CD4-positive, alpha-beta T cell treated with Interleukin-2 at 100 ng/mL for 4 hours (primary cell): ENCODE data around the gene RFX2.

Source experiments
- DNase-seq: peaks from one replicate; pipeline ENCODE4 v3.0.0-alpha.2; 2020; ENCODE audit warnings: low spot score

The RFX2 gene

GRCh38 chr19:5955636-5955935 is 154.7 kb downstream of the RFX2 start:
- no peak for DNase-seq

DNA sequence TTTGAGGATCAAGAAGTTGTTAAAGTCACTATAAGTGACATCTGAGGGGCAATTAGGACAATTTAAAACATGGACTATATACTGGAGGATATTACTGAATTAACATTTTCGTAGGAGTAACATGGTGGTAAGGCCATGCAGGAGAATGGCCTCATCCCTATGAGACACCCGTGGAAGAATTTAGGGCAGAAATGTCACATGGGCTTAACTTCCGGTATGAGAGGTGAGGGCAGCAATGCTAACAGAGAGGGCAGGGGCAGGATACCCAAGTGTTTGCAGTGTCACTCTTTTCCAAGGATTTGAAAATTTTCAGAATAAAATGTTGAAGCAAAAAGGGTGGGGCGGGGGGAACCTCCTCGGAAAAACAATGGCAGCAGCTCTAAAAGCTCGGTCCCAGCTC is 156.0 kb downstream of the RFX2 start:
- no peak for DNase-seq

- DNase-seq = peak; percentile 42
Measured at GRCh38 chr19:5953680-5954213, 156.6 kb downstream of the RFX2 start.

DNA sequence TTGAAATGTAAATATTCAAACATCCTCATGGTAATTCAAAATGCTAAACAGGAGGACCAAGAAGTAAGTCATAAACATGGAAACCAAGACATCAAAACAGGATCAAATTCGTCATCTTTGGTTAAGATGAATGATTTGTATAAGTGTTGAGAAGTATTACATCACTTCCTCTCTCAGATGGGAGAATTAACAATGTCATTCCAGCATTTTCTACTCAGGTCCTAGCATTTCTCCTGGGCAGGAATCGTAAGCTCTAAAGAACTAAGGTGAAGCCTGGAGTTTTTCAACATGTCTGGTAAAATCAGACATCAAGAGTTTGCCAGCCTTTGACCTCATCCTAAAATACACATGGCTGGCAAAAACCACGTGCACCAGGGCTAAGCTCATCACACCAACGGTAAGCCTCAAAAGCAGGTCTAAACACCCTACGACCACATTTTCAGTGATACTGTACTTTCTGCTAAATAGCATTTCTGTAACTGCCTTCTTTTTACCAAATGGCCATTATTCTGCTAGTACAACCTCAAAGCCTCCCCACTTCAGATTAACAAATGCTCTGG is 157.2 kb downstream of the RFX2 start:
- DNase-seq = peak; percentile 12

DNA sequence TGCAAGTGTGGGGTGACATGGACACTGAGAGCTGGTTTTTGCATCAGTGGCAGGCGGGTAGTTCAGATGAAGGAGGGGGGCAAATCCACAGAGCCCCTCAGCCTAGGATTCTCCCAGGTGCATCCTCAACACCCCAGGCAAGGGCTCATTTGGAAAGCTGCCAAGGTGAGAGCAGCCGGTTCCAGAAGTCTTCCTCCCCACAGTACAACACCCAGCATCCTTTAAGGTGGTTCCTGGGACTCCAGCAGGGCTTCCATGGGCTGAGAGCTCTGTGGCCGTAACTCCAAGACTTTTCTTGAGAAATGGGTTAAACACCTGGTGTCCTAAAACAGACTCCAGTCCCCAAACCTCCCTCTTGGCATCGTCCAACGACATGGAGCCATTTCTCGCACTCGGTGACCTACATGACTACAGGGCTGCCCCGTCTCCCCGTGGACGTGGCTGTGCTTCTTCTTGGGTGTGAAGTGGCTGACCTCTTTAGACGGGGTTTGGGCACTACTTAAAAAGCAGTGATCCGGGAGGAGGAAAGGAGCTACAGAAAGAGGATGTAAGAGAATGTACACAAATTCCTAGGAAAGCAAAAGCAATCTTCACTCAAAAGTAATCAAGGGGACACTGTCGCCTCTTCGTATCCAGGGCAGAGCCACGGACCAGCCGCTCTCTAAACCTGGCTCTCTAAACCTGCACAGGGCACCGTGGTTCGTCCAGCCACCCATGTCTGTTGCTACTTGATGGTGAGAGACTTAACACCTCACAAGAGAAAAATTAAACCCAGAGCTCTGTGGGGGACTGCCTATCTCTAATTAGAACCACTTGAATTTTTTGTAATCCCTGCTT is 157.9 kb downstream of the RFX2 start:
- no peak for DNase-seq

- DNase-seq = no peak
Measured at GRCh38 chr19:5951338-5951861, 158.9 kb downstream of the RFX2 start.

- DNase-seq = no peak
Measured at GRCh38 chr19:5950741-5951140, 159.6 kb downstream of the RFX2 start.

DNA sequence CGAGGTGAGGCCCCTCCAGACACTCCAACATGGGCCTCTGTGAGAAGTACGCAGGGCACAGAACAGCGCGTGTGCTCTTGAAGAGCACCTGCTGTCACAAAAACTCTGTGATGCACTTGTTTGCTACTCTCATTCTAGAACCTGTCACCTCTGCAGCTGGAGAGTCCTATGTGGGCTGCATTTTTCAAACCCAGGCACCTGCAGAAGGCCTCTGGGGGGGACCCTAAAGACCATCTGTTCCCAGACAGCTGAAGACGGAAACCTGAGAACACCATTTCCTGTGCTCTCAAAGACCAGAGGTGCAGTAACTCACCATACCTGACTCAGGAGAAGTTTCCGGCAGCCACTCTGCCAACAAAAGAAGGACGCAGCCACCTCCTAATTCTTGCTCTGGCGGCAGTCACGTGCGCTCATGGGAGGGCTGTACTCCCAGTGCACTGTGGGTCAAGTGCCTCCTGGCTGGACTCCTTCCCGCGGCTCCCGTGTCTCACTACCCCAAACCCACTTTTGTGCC is 160.5 kb downstream of the RFX2 start:
- peak; percentile 56 for DNase-seq

DNA sequence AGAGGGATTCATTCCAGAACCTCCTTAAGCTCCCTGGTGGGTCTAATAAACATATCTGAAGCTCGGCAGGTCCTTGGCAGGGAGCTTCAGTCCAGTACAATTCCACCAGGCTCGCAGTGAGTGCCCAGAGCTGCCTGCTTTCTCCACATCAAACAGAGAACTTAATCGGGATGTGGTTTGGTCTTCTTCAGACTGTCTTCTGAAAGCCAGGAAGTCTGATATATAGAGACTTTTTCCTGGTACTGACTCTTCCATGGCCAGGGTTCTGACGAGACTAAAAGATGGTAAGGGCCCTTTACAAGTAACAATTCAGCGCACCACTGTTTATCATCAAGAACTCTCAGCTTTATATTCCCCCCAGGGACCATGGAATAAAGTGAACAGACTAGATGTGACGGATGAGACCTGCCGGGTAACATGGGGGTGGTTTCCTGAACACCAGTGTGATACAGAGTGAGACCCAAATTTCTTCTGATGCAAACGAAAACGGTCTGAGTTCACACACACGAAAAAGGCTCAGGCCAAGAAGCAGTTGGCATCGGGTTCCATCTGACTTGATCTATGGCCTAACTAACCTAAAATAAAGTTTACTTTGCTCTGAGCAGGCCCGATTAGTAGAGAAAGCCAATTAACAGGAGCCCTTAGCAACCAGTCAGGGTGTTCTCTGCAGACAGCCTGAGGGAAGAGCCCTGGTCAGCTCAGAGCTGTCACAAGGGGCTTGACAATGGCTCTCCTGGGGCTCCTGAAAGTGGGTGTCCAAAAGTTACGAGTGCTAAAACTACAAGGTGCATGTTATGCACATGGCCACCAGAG is 161.3 kb downstream of the RFX2 start:
- peak; percentile 32 for DNase-seq

GRCh38 chr19:5947435-5947834 is 162.9 kb downstream of the RFX2 start:
- no peak for DNase-seq

DNA sequence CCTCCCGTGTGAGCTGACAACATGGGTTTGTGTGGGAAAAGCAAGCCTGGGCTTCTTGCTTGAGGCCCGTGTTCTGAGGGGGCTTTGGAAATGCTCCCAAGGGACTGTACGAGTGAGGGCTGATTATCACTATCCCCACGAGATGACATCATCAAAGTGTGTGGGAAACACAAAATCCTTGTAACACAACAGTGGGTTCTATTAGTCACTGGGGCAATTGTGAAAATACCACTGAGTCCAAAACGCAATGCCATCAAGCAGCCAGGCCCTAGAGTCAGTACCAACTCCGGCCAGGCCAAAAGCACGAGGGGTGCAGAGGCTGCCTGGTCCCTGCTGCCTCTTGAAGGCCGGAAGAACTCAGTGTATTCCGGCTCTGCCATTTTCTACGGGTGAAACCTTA is 166.7 kb downstream of the RFX2 start:
- DNase-seq = no peak
